Osteoblast (primary cell): ENCODE measurements around the gene ITIH5. TPM values are rescaled to one million over a fixed set of nuclear protein-coding genes. Genes with fewer than 3 reads are reported as not detected.

Experiments
- DNase-seq: peaks from one replicate; pipeline ENCODE4 v3.0.0; 2011; ENCODE audit warnings: low spot score, mixed read lengths; ENCODE audit not compliant: insufficient read length; ENCODE audit errors: missing footprints
- H2AFZ ChIP-seq: 2 replicates; pipeline ENCODE4 v1.6.0; 2011; ENCODE audit warnings: mild to moderate bottlenecking, low read length
- H3K27ac ChIP-seq: 2 replicates; pipeline ENCODE4 v1.5.1; 2011; ENCODE audit warnings: mild to moderate bottlenecking, low read depth, low read length, moderate library complexity
- H3K27me3 ChIP-seq: 2 replicates; pipeline ENCODE4 v1.6.0; 2012; ENCODE audit warnings: mild to moderate bottlenecking, control low read depth, inconsistent platforms, low read length, moderate library complexity; ENCODE audit not compliant: insufficient read depth
- H3K36me3 ChIP-seq: 2 replicates; pipeline ENCODE4 v1.5.1; 2011; ENCODE audit warnings: mild to moderate bottlenecking, low read length, control low read depth, moderate library complexity; ENCODE audit not compliant: insufficient read depth
- H3K4me1 ChIP-seq: 2 replicates; pipeline ENCODE4 v1.5.1; 2011; ENCODE audit warnings: mild to moderate bottlenecking, low read length, control low read depth, moderate library complexity; ENCODE audit not compliant: insufficient read depth
- H3K4me2 ChIP-seq: 2 replicates; pipeline ENCODE4 v1.6.0; 2011; ENCODE audit warnings: mild to moderate bottlenecking, low read length; ENCODE audit not compliant: insufficient read depth
- H3K4me3 ChIP-seq: fragments of 200-600 bp; sonication (generic); 3 replicates; pipeline ENCODE4 v1.5.1; 2012; ENCODE audit warnings: mild to moderate bottlenecking, low read length, inconsistent platforms; ENCODE audit not compliant: insufficient read depth
- H3K79me2 ChIP-seq: 2 replicates; pipeline ENCODE4 v1.6.0; 2012; ENCODE audit warnings: mild to moderate bottlenecking, low read length, control low read depth, inconsistent platforms; ENCODE audit not compliant: insufficient read depth
- H3K9me3 ChIP-seq: 2 replicates; pipeline ENCODE4 v1.5.1; 2011; ENCODE audit warnings: low read depth, low read length, control low read depth
- H4K20me1 ChIP-seq: 2 replicates; pipeline ENCODE4 v1.6.0; 2012; ENCODE audit warnings: mild to moderate bottlenecking, low read length, control low read depth; ENCODE audit not compliant: insufficient read depth
- CTCF ChIP-seq: IDR thresholded peaks from 2 replicates; pipeline ENCODE4 v1.5.1; 2011; ENCODE audit warnings: mild to moderate bottlenecking, low read depth, low read length, moderate library complexity; ENCODE audit errors: extremely low read depth
- total RNA-seq: library from RNA; depleted of rRNA; stranded (reverse); fragments of >200 nt; gene quantifications from 2 replicates; pipeline ENCODE4 v1.2.3, GENCODE V29; 2012

ITIH5 gene
- total RNA-seq, 1 donor, result 2.2 TPM

- Histone ChIP-seq H3K4me2 (no peak overlapping the region), H3K79me2 (no peaks in the 10 kb centered on the region), H3K36me3 (no peaks in the 10 kb centered on the region), H2AFZ (no peak overlapping the region), H4K20me1 (no peaks in the 10 kb centered on the region), H3K4me3 (no peak overlapping the region), H3K27ac (no peak overlapping the region), H3K4me1 (no peaks in the 10 kb centered on the region), H3K9me3 (no peaks in the 10 kb centered on the region), H3K27me3 (no peaks in the 10 kb centered on the region)
- no peak for TF ChIP-seq CTCF
- DNase-seq, result no peak
Observed at GRCh38 chr10:7609556-7609955, 57.2 kb downstream of the ITIH5 start.

GRCh38 chr10:7608001-7608400 lies 58.8 kb downstream of the ITIH5 start:
- no peaks in the 10 kb centered on the region for H4K20me1 ChIP-seq
- TF ChIP-seq CTCF, result no peak
- no peak overlapping the region for H3K27ac ChIP-seq
- DNase-seq, result no peak
- no peaks in the 10 kb centered on the region for H3K36me3 ChIP-seq
- no peaks in the 10 kb centered on the region for H3K9me3 ChIP-seq
- no peak overlapping the region for H2AFZ ChIP-seq
- no peak overlapping the region for H3K4me2 ChIP-seq
- no peaks in the 10 kb centered on the region for H3K79me2 ChIP-seq
- H3K4me1 ChIP-seq, result no peaks in the 10 kb centered on the region
- H3K27me3 ChIP-seq, result no peaks in the 10 kb centered on the region
- no peak overlapping the region for H3K4me3 ChIP-seq

- no peak for TF ChIP-seq CTCF
- Histone ChIP-seq H3K4me2 (no peak overlapping the region), H3K79me2 (no peaks in the 10 kb centered on the region), H4K20me1 (no peaks in the 10 kb centered on the region), H3K27me3 (no peaks in the 10 kb centered on the region), H3K36me3 (no peaks in the 10 kb centered on the region), H3K4me1 (no peaks in the 10 kb centered on the region), H3K9me3 (no peaks in the 10 kb centered on the region), H2AFZ (no peak overlapping the region), H3K4me3 (no peak overlapping the region), H3K27ac (no peak overlapping the region)
- no peak for DNase-seq
Observed at GRCh38 chr10:7606951-7607404, 59.8 kb downstream of the ITIH5 start.

- TF ChIP-seq CTCF, result no peak
- Histone ChIP-seq H2AFZ (no peak overlapping the region), H3K79me2 (no peaks in the 10 kb centered on the region), H3K27ac (no peak overlapping the region), H3K4me2 (no peak overlapping the region), H4K20me1 (no peaks in the 10 kb centered on the region), H3K4me3 (no peak overlapping the region), H3K4me1 (no peaks in the 10 kb centered on the region), H3K36me3 (no peaks in the 10 kb centered on the region), H3K9me3 (no peaks in the 10 kb centered on the region), H3K27me3 (no peaks in the 10 kb centered on the region)
- no peak for DNase-seq
Observed at GRCh38 chr10:7605565-7606295, 61.0 kb downstream of the ITIH5 start.
